Panc1 (cell line): ENCODE measurements around the gene FIG4.

Experiments
- POLR2AphosphoS5 ChIP-seq: IDR thresholded peaks from 2 replicates; pipeline ENCODE4 v1.6.1; 2012; ENCODE audit warnings: mild to moderate bottlenecking, low read depth, low read length, moderate library complexity
- TCF7L2 ChIP-seq: IDR thresholded peaks from 2 replicates; pipeline ENCODE4 v1.6.1; 2011; ENCODE audit warnings: mild to moderate bottlenecking, low read depth, low read length, inconsistent platforms
- TF ChIP-seq, protein P1 (sequence below): fragments of 450-650 bp; IDR thresholded peaks from 2 replicates; pipeline ENCODE4 v1.5.1; 2017; ENCODE audit warnings: mild to moderate bottlenecking
- TF ChIP-seq, protein P2 (sequence below), 2 experiments: IDR thresholded peaks; 2 replicates each; pipeline ENCODE4 v1.6.1; 2011 to 2012; ENCODE audit warnings: low read depth in 2 of 2, control low read depth in 1 of 2, low read length in 1 of 2, mild to moderate bottlenecking in 1 of 2, moderate library complexity in 1 of 2; ENCODE audit not compliant: insufficient read depth in 1 of 2

DNA sequence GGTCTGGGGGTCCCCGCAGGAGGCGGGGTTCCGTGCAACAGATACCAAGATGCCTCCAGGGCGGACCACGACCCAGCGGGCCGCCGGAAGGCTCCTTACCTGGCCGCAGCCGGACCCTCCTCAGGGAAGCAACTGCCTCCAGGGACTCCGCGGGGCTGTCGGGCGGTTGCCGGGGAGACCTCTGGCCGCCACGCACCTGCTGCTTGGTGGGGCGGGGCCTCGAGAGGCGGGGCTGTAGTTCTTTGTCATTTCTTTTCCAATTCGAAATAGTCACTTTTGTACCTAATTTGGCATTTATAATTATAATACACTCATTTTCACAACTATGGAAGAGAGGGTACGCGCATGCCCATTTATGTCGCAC, 741 bp upstream of the FIG4 start:
- no peak for TF ChIP-seq POLR2AphosphoS5
- TF ChIP-seq, protein P1, sequence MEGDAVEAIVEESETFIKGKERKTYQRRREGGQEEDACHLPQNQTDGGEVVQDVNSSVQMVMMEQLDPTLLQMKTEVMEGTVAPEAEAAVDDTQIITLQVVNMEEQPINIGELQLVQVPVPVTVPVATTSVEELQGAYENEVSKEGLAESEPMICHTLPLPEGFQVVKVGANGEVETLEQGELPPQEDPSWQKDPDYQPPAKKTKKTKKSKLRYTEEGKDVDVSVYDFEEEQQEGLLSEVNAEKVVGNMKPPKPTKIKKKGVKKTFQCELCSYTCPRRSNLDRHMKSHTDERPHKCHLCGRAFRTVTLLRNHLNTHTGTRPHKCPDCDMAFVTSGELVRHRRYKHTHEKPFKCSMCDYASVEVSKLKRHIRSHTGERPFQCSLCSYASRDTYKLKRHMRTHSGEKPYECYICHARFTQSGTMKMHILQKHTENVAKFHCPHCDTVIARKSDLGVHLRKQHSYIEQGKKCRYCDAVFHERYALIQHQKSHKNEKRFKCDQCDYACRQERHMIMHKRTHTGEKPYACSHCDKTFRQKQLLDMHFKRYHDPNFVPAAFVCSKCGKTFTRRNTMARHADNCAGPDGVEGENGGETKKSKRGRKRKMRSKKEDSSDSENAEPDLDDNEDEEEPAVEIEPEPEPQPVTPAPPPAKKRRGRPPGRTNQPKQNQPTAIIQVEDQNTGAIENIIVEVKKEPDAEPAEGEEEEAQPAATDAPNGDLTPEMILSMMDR = no peak
- TF ChIP-seq, protein P2, sequence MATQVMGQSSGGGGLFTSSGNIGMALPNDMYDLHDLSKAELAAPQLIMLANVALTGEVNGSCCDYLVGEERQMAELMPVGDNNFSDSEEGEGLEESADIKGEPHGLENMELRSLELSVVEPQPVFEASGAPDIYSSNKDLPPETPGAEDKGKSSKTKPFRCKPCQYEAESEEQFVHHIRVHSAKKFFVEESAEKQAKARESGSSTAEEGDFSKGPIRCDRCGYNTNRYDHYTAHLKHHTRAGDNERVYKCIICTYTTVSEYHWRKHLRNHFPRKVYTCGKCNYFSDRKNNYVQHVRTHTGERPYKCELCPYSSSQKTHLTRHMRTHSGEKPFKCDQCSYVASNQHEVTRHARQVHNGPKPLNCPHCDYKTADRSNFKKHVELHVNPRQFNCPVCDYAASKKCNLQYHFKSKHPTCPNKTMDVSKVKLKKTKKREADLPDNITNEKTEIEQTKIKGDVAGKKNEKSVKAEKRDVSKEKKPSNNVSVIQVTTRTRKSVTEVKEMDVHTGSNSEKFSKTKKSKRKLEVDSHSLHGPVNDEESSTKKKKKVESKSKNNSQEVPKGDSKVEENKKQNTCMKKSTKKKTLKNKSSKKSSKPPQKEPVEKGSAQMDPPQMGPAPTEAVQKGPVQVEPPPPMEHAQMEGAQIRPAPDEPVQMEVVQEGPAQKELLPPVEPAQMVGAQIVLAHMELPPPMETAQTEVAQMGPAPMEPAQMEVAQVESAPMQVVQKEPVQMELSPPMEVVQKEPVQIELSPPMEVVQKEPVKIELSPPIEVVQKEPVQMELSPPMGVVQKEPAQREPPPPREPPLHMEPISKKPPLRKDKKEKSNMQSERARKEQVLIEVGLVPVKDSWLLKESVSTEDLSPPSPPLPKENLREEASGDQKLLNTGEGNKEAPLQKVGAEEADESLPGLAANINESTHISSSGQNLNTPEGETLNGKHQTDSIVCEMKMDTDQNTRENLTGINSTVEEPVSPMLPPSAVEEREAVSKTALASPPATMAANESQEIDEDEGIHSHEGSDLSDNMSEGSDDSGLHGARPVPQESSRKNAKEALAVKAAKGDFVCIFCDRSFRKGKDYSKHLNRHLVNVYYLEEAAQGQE (IDR thresholded peaks at IDR 0.05; ENCODE audit: insufficient read depth in 1 of 2, low read depth in 2 of 2, low read length in 1 of 2) = no peak
- no peak for TF ChIP-seq TCF7L2
